Activated naive CD8-positive, alpha-beta T cell treated with anti-CD3 and anti-CD28 coated beads, Interleukin-2, amount 50 U/mL, for 24 hours (primary cell): Measurements from ENCODE around the gene TMEM266.

ENCODE experiments used
- ATAC-seq: fragments of 150-1000 bp; cut with Tn5 transposase; one replicate; pipeline ENCODE4 v1.10.0; 2021
- DNase-seq: peaks from one replicate; pipeline ENCODE4 v3.0.0; 2021
- H3K27ac Mint-ChIP-seq: one replicate; pipeline ENCODE4 v1.8.0; 2021; ENCODE audit warnings: mild to moderate bottlenecking, mixed read lengths
- H3K27me3 Mint-ChIP-seq: one replicate; pipeline ENCODE4 v1.8.0; 2021; ENCODE audit warnings: mixed read lengths
- H3K36me3 Mint-ChIP-seq: one replicate; pipeline ENCODE4 v1.8.0; 2021; ENCODE audit warnings: low read depth, mixed read lengths
- H3K4me1 Mint-ChIP-seq: one replicate; pipeline ENCODE4 v1.8.0; 2021; ENCODE audit warnings: mixed read lengths
- H3K4me3 Mint-ChIP-seq: one replicate; pipeline ENCODE4 v1.8.0; 2021; ENCODE audit warnings: mild to moderate bottlenecking, moderate library complexity, mixed read lengths
- H3K9me3 Mint-ChIP-seq: one replicate; pipeline ENCODE4 v1.8.0; 2021; ENCODE audit warnings: mixed read lengths

TMEM266 gene

GRCh38 chr15:76098685-76099084, 38.9 kb downstream of the TMEM266 start:
- Mint-ChIP-seq H3K27ac (no peak overlapping the region), H3K27me3 (peaks cover 69% of the 10 kb centered on the region), H3K36me3 (no peaks in the 10 kb centered on the region), H3K9me3 (no peaks in the 10 kb centered on the region), H3K4me3 (no peak overlapping the region), H3K4me1 (no peaks in the 10 kb centered on the region)
- no peak for DNase-seq
- ATAC-seq = no peak

GRCh38 chr15:76099388-76099787, 39.6 kb downstream of the TMEM266 start:
- no peaks in the 10 kb centered on the region for H3K9me3 Mint-ChIP-seq
- no peak overlapping the region for H3K27ac Mint-ChIP-seq
- ATAC-seq (no peak), DNase-seq (no peak)
- no peaks in the 10 kb centered on the region for H3K4me1 Mint-ChIP-seq
- H3K4me3 Mint-ChIP-seq = no peak overlapping the region
- H3K36me3 Mint-ChIP-seq = no peaks in the 10 kb centered on the region
- H3K27me3 Mint-ChIP-seq = peaks cover 64% of the 10 kb centered on the region

GRCh38 chr15:76100361-76100760, 40.6 kb downstream of the TMEM266 start:
- no peaks in the 10 kb centered on the region for H3K4me1 Mint-ChIP-seq
- H3K36me3 Mint-ChIP-seq = no peaks in the 10 kb centered on the region
- no peak overlapping the region for H3K4me3 Mint-ChIP-seq
- no peak for DNase-seq
- no peaks in the 10 kb centered on the region for H3K9me3 Mint-ChIP-seq
- H3K27me3 Mint-ChIP-seq = peaks cover 62% of the 10 kb centered on the region
- no peak for ATAC-seq
- H3K27ac Mint-ChIP-seq = no peak overlapping the region

GRCh38 chr15:76101655-76102054, 41.9 kb downstream of the TMEM266 start:
- ATAC-seq = no peak
- no peak overlapping the region for H3K27ac Mint-ChIP-seq
- H3K4me1 Mint-ChIP-seq = no peaks in the 10 kb centered on the region
- no peak overlapping the region for H3K4me3 Mint-ChIP-seq
- peaks cover 56% of the 10 kb centered on the region for H3K27me3 Mint-ChIP-seq
- H3K36me3 Mint-ChIP-seq = no peaks in the 10 kb centered on the region
- DNase-seq = no peak
- H3K9me3 Mint-ChIP-seq = no peaks in the 10 kb centered on the region

- peaks cover 43% of the 10 kb centered on the region for H3K27me3 Mint-ChIP-seq
- H3K27ac Mint-ChIP-seq = no peak overlapping the region
- ATAC-seq (no peak), DNase-seq (no peak)
- no peak overlapping the region for H3K4me3 Mint-ChIP-seq
- no peaks in the 10 kb centered on the region for H3K4me1 Mint-ChIP-seq
- H3K9me3 Mint-ChIP-seq = no peaks in the 10 kb centered on the region
- no peaks in the 10 kb centered on the region for H3K36me3 Mint-ChIP-seq
These were observed 45.6 kb downstream of the TMEM266 start for GRCh38 chr15:76105391-76105790.

GRCh38 chr15:76105911-76106310, 46.1 kb downstream of the TMEM266 start:
- Mint-ChIP-seq H3K27me3 (peaks cover 39% of the 10 kb centered on the region), H3K4me3 (no peak overlapping the region), H3K9me3 (no peaks in the 10 kb centered on the region), H3K27ac (no peak overlapping the region), H3K4me1 (no peaks in the 10 kb centered on the region), H3K36me3 (no peaks in the 10 kb centered on the region)
- ATAC-seq = no peak
- no peak for DNase-seq

GRCh38 chr15:76107169-76107568, 47.4 kb downstream of the TMEM266 start:
- DNase-seq (no peak), ATAC-seq (no peak)
- H3K9me3 Mint-ChIP-seq = no peaks in the 10 kb centered on the region
- no peaks in the 10 kb centered on the region for H3K36me3 Mint-ChIP-seq
- peaks cover 33% of the 10 kb centered on the region for H3K27me3 Mint-ChIP-seq
- H3K4me1 Mint-ChIP-seq = no peaks in the 10 kb centered on the region
- no peak overlapping the region for H3K4me3 Mint-ChIP-seq
- no peak overlapping the region for H3K27ac Mint-ChIP-seq

- ATAC-seq = no peak
- no peaks in the 10 kb centered on the region for H3K9me3 Mint-ChIP-seq
- H3K27ac Mint-ChIP-seq = no peak overlapping the region
- H3K27me3 Mint-ChIP-seq = peaks cover 27% of the 10 kb centered on the region
- H3K4me3 Mint-ChIP-seq = no peak overlapping the region
- no peaks in the 10 kb centered on the region for H3K36me3 Mint-ChIP-seq
- H3K4me1 Mint-ChIP-seq = no peaks in the 10 kb centered on the region
- no peak for DNase-seq
These were observed 48.4 kb downstream of the TMEM266 start for GRCh38 chr15:76108021-76108723.

- Mint-ChIP-seq H3K4me3 (no peak overlapping the region), H3K27me3 (peaks cover 25% of the 10 kb centered on the region), H3K27ac (no peak overlapping the region), H3K4me1 (no peaks in the 10 kb centered on the region), H3K9me3 (no peaks in the 10 kb centered on the region), H3K36me3 (no peaks in the 10 kb centered on the region)
- ATAC-seq = no peak
- DNase-seq = no peak
These were observed 49.3 kb downstream of the TMEM266 start for GRCh38 chr15:76109046-76109445.

GRCh38 chr15:76114561-76114960, 54.8 kb downstream of the TMEM266 start:
- H3K27me3 Mint-ChIP-seq = peaks cover 24% of the 10 kb centered on the region
- no peaks in the 10 kb centered on the region for H3K9me3 Mint-ChIP-seq
- no peak for DNase-seq
- ATAC-seq = no peak
- H3K4me3 Mint-ChIP-seq = no peak overlapping the region
- no peak overlapping the region for H3K27ac Mint-ChIP-seq
- H3K4me1 Mint-ChIP-seq = no peaks in the 10 kb centered on the region
- H3K36me3 Mint-ChIP-seq = no peaks in the 10 kb centered on the region

GRCh38 chr15:76116138-76116885, 56.5 kb downstream of the TMEM266 start:
- no peaks in the 10 kb centered on the region for H3K4me1 Mint-ChIP-seq
- no peaks in the 10 kb centered on the region for H3K36me3 Mint-ChIP-seq
- no peaks in the 10 kb centered on the region for H3K9me3 Mint-ChIP-seq
- DNase-seq = no peak
- peaks cover 22% of the 10 kb centered on the region for H3K27me3 Mint-ChIP-seq
- no peak for ATAC-seq
- no peak overlapping the region for H3K4me3 Mint-ChIP-seq
- H3K27ac Mint-ChIP-seq = no peak overlapping the region

GRCh38 chr15:76117181-76117580, 57.4 kb downstream of the TMEM266 start:
- Mint-ChIP-seq H3K36me3 (no peaks in the 10 kb centered on the region), H3K4me3 (no peak overlapping the region), H3K4me1 (no peaks in the 10 kb centered on the region), H3K27ac (no peak overlapping the region), H3K27me3 (peaks cover 20% of the 10 kb centered on the region), H3K9me3 (no peaks in the 10 kb centered on the region)
- ATAC-seq = no peak
- no peak for DNase-seq

GRCh38 chr15:76118767-76119166, 59.0 kb downstream of the TMEM266 start:
- ATAC-seq (no peak), DNase-seq (no peak)
- Mint-ChIP-seq H3K27me3 (peaks cover 29% of the 10 kb centered on the region), H3K9me3 (no peaks in the 10 kb centered on the region), H3K36me3 (no peaks in the 10 kb centered on the region), H3K4me1 (no peaks in the 10 kb centered on the region), H3K27ac (no peak overlapping the region), H3K4me3 (no peak overlapping the region)

GRCh38 chr15:76123031-76123430, 63.2 kb downstream of the TMEM266 start:
- H3K4me3 Mint-ChIP-seq = no peak overlapping the region
- H3K36me3 Mint-ChIP-seq = no peaks in the 10 kb centered on the region
- peaks cover 30% of the 10 kb centered on the region for H3K27me3 Mint-ChIP-seq
- DNase-seq (no peak), ATAC-seq (no peak)
- H3K27ac Mint-ChIP-seq = no peak overlapping the region
- no peaks in the 10 kb centered on the region for H3K9me3 Mint-ChIP-seq
- H3K4me1 Mint-ChIP-seq = no peaks in the 10 kb centered on the region

GRCh38 chr15:76127169-76127568, 67.4 kb downstream of the TMEM266 start:
- no peak for ATAC-seq
- Mint-ChIP-seq H3K27ac (no peak overlapping the region), H3K4me3 (no peak overlapping the region), H3K4me1 (no peaks in the 10 kb centered on the region), H3K27me3 (peaks cover 37% of the 10 kb centered on the region), H3K36me3 (no peaks in the 10 kb centered on the region), H3K9me3 (no peaks in the 10 kb centered on the region)
- DNase-seq = no peak
